G401 (cell line): ENCODE results near the gene ZNF407. TPM values are rescaled to one million over a fixed set of nuclear protein-coding genes. Genes with fewer than 3 reads are reported as not detected.

ENCODE experiments used
- DNase-seq: peaks from one replicate; pipeline ENCODE4 v3.0.0-alpha.2; 2015; ENCODE audit warnings: low spot score
- in situ Hi-C: cut with HindIII; loops from 2 replicates; pipeline ENCODE4 v1.10.0; 2016; ENCODE audit warnings: low sequenced_read_pairs, mixed read lengths
- total RNA-seq: library from RNA; depleted of rRNA; stranded (reverse); fragments of >200 nt; shearing (Covaris generic); gene quantifications from 2 replicates; pipeline ENCODE4 v1.2.3, GENCODE V29; 2014

ZNF407 gene
- total RNA-seq, 1 experiment from 2014 or later: 12.6 TPM

- peak; percentile 10 for DNase-seq
- in situ Hi-C loops: no loop called here
These were observed 199.3 kb downstream of the ZNF407 start for GRCh38 chr18:74796841-74797576.

- in situ Hi-C loops: no loop called here
- DNase-seq: no peak
These were observed 200.0 kb downstream of the ZNF407 start for GRCh38 chr18:74797577-74798151.

DNA sequence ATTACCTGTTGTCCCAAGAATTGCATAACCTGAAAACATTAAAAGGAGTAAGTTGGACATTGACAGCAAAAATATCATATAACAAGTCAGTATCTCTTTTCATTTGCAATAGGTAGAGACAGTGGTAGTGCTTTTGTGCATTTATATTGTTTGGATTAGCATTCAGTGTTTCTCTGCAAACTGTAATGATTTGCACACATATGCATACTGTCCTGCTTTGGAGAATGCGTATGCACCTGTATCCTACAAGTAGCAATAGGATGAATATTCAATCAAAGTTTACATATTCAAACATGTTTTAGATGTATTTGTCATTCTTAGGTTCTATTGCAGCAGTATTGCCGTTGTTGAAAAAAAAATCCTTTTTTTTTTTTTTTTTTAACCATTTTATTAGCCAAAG, 201.9 kb downstream of the ZNF407 start:
- no peak for DNase-seq
- in situ Hi-C loops: no loop called here

GRCh38 chr18:74800098-74800497, 202.4 kb downstream of the ZNF407 start:
- no peak for DNase-seq
- in situ Hi-C loops: no loop called here

- no peak for DNase-seq
- in situ Hi-C loops: no loop called here
These were observed 205.4 kb downstream of the ZNF407 start for GRCh38 chr18:74803117-74803516.

DNA sequence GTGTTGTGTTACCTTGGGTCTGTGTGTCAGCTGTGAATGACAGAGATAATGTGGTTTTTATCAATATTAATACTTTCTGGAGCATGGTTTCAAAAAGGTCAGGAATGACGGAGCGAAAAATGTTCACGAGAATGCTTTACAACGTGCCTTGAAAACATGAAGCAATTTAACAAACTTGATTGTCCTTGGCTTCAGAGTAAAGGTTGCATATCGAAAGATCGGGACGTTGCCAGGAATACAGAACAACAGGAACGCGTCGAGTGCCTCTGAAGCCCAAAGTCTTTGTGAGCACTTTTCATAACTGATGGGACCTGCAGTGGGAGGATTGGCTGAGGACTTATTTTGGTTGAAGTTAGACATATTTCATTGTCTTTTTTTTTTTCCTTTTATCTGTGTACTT, 206.1 kb downstream of the ZNF407 start:
- in situ Hi-C loops: no loop called here
- DNase-seq: no peak

- in situ Hi-C loops: no loop called here
- DNase-seq: no peak
These were observed 207.0 kb downstream of the ZNF407 start for GRCh38 chr18:74804677-74805076.

GRCh38 chr18:74806073-74806472, 208.4 kb downstream of the ZNF407 start:
- in situ Hi-C loops: no loop called here
- DNase-seq: no peak

DNA sequence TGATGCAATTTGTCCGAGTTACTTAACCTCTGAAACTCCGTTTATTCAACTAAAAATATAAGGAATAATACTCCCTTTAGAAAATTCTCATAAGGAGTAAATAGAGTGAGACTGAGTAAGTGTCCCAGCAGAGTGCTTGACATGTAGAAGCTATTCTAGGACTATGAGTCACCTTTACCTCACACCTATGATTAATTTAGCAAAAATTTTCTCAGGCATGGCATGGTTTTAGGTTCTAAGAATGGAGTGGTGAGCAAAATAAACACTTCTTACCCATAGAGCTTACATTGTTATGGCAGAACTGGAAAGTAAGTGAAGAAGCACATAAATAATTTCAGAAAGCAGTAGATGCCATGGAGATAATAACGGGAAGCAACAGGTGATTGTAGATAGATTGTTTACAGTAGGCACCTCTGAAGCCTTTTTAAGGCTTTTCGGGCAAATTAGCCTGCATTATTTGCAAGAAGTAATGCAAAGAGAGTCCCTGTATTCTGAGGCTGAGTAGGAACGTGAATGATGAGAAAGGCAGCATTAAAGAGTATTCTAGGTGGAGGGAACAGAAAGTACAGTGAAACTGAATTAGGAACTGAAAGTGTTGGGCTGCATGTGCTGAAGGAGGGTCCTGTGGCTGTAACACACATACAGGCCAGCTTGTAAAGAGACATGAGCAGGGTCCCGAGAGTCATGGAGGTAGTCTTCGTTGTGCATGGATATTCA, 209.2 kb downstream of the ZNF407 start:
- in situ Hi-C loops: no loop called here
- no peak for DNase-seq

DNA sequence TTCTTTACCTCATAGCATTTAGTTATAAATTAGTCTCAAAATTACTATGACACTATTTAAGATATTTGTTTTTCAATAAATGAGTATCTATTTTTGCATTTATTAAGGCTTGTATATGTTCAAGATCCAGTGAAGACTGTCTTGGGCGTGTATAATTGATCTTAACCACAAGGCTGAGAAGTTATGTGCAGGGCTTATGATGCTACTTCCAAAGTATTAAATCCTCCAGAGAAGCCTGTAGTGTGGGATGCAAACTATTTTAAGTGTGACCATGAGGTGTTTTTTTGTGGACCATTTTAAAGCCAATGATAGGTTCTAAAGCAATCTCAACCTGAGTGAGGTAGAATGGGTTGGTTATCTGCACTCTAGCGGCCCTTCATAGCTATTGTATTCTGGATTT, 219.9 kb downstream of the ZNF407 start:
- DNase-seq: no peak
- in situ Hi-C loops: no loop called here

DNA sequence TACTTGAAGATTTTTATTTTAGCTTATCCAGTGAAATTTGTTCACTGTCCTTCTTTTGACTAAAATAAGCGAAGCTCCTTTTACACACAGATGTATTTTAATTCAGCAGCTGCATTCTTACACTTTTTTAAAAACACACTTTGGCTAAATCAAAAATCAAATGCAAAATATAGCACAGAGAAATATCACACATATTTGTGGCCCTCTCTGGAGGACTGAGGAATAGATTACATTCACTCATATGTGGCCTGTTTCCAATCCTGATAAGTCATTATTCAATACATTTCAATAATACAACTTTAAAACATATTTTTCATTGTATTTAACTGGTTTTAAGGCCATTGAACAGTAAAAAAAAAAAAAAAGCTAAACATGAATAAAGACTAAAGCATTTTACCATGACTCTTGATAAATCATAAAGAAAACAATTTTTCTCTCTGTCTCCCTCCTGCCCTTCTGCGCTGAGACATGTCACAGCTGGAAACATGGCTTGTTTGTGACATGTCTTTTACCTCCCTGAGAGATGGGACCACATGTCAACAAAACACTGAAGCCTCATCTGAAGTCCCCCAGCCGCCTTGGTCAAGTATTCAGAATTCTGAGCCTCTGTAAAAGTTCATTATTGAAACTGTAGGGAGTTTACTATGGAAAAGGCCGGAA, 221.0 kb downstream of the ZNF407 start:
- no peak for DNase-seq
- in situ Hi-C loops: no loop called here

- in situ Hi-C loops: no loop called here
- DNase-seq: no peak
These were observed 221.9 kb downstream of the ZNF407 start for GRCh38 chr18:74819433-74820059.

DNA sequence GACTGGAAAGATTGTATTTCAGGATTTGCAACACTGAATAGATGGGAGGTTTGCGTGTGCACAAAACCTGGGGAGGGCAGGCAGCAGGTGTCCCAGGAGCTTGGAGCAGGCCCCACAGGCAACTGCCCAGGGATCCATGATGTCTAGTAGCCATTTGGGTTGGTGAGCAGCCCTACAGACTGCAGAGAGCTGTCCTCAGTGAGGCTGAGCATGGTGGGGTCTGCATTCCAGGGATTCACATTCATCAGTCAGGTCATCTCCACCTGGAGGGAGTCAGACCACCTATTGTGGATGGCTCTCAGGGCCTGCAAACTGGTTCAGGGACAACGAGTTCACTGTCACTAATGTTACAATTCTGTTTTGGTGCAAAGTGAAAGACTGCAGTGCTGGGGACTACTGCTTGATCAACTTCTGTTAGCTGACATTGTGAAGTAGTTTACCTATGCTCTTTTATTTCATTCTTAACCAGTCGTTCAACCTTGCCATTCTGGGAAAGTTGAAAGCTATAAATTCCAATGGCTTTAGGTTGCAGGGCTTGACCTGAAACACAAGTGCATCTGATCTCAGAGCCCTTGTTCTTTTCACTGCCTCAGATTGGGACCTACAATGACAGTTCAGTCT, 222.6 kb downstream of the ZNF407 start:
- in situ Hi-C loops: no loop called here
- no peak for DNase-seq

GRCh38 chr18:74825460-74825859, 227.8 kb downstream of the ZNF407 start:
- no peak for DNase-seq
- in situ Hi-C loops: no loop called here

DNA sequence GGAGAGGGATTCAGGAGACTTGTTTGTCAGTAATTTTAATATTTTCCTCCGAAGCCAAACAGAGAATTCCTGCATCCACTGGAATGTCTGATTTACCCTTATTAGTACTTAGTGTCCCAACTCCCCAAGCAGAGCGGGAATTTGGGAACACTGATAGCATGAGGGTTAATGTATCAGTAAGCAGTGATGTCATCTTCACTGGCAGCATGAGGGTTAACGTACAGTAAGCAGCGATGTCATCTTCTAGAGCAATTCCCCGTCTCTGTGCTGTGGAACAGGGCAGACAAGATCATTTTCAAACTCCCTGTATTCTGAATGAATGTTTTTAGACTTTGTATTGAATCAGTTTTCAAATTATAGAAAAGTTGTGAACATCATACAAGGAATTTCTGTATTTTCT, 228.9 kb downstream of the ZNF407 start:
- in situ Hi-C loops: no loop called here
- DNase-seq: no peak

GRCh38 chr18:74828200-74828599, 230.5 kb downstream of the ZNF407 start:
- in situ Hi-C loops: no loop called here
- no peak for DNase-seq

DNA sequence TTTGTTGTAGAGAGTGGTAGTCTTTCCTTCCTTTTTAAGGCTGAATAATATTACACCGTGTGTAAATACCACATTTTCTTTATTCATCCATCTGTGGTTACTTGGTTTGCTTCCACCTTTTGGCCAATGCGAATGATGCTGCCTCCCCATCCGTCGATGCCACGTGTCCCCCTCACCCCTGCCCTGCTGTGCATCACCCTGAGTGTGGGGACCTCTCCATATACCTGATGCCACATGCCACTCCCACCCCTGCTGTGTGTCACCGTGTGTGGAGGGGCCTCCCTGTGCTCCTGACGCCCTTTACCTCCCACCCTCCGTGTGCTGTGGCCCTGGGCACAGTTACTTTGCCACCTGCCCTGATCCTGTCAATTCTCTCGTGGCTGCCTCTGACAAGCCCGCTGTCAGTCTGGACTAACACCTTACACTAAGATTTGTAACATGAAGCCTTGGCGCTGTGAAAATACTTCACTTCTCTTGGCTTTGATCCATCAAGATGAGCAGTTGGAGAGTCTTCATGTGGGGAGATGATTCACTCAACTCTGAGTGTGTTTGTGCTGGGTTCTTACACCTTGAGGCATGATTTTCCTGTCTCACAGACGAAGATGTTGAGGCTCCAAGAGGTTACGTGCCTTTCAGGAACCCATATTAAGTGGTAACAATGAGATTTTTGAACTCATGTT, 234.0 kb downstream of the ZNF407 start:
- in situ Hi-C loops: no loop called here
- no peak for DNase-seq

DNA sequence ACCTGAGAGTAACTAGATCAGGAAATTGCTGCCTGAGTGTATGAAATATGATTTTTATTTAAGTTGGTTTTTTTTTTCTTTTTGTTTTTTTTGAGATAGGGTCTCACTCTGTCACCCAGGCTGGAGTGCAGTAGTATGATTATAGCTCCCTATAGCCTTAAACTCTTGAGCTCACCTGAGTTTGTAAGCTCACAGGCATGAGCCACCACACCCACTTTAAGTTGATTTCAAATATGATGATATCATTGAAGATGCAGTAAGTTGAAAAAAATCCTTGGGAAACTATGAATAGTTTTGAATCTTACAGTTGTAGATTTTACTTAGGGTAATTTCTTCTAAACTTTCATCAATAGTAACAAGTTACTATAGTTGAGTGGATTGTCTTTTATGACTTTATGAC, 234.7 kb downstream of the ZNF407 start:
- no peak for DNase-seq
- in situ Hi-C loops: no loop called here

DNA sequence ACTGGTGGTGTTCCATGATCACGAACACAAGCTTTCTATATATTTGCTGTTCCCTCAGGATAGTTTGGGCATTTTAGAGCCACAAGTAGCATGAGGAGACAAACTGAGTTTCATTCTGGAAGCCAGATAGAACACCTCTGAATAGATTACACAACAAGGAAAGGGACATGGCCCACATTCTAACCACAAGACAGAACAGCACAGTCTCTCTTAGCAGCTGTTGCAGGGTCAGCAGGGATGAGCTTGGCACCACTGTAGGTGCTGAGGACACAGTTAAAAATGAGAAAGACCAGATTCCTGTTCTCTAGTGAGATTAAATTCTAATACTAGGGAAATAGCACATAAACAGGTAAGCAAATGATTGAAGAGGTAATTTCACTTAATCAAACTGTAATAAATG, 235.3 kb downstream of the ZNF407 start:
- in situ Hi-C loops: no loop called here
- no peak for DNase-seq
